Naive thymus-derived CD4-positive, alpha-beta T cell (primary cell): Measurements from ENCODE around the gene FOXS1. TPM values are rescaled to one million over a fixed set of nuclear protein-coding genes. Genes with fewer than 3 reads are reported as not detected.

Experiments used
- ATAC-seq: fragments of 150-1000 bp; cut with Tn5 transposase; 2 replicates; pipeline ENCODE4 v1.10.0; 2021; ENCODE audit warnings: mild to moderate bottlenecking, moderate library complexity
- CTCF ChIA-PET: fragments of 350-600 bp; sonication (Branson Sonifier 250); formaldehyde crosslinking; loops from one replicate; lab custom pipeline; 2021; ENCODE audit warnings: antibody characterized with exemption; lab: Charles Lee
- POLR2A ChIA-PET: fragments of 350-600 bp; sonication (Branson Sonifier 250); formaldehyde crosslinking; loops from one replicate; lab custom pipeline; 2021; ENCODE audit warnings: antibody characterized with exemption, inconsistent platforms; lab: Charles Lee
- DNase-seq, 9 donors: peaks; one replicate each; pipeline versions ENCODE4 v3.0.0 to v3.0.0-alpha.2; 2020 to 2022; ENCODE audit warnings: mixed read lengths in 1 of 9
- H3K27ac ChIP-seq: one replicate; pipeline ENCODE4 v1.7.0; 2013; ENCODE audit warnings: mild to moderate bottlenecking, low read depth, low read length, moderate library complexity
- H3K27me3 ChIP-seq, 2 donors: one replicate each; pipeline ENCODE4 v1.7.0; 2013; ENCODE audit warnings: low read length in 2 of 2, mild to moderate bottlenecking in 2 of 2, moderate library complexity in 2 of 2; ENCODE audit not compliant: control insufficient read depth in 2 of 2, insufficient read depth in 2 of 2
- H3K36me3 ChIP-seq, 3 experiments: 1 replicate in 2 of 3; 2 replicates in 1 of 3; pipeline ENCODE4 v1.7.0; 2013; ENCODE audit warnings: low read length in 3 of 3, mild to moderate bottlenecking in 3 of 3, moderate library complexity in 1 of 3; ENCODE audit not compliant: insufficient read depth in 3 of 3, control insufficient read depth in 2 of 3
- H3K4me1 ChIP-seq, 2 donors: one replicate each; pipeline ENCODE4 v1.7.0; 2013; ENCODE audit warnings: low read length in 2 of 2, mild to moderate bottlenecking in 2 of 2, moderate library complexity in 1 of 2; ENCODE audit not compliant: control insufficient read depth in 2 of 2, insufficient read depth in 2 of 2
- H3K4me3 ChIP-seq: 2 replicates; pipeline ENCODE4 v1.7.0; 2013; ENCODE audit warnings: mild to moderate bottlenecking, low read length
- H3K9me3 ChIP-seq, 3 experiments: 1 replicate in 2 of 3; 2 replicates in 1 of 3; pipeline ENCODE4 v1.7.0; 2013; ENCODE audit warnings: low read length in 3 of 3; ENCODE audit not compliant: control insufficient read depth in 2 of 3
- H3K27ac Mint-ChIP-seq, 9 donors: one replicate each; pipeline ENCODE4 v1.8.0; 2020 to 2022; ENCODE audit warnings: mixed read lengths in 9 of 9, mild to moderate bottlenecking in 8 of 9, moderate library complexity in 5 of 9, inconsistent platforms in 2 of 9
- H3K27me3 Mint-ChIP-seq, 5 donors: one replicate each; pipeline ENCODE4 v1.8.0; 2021 to 2022; ENCODE audit warnings: mixed read lengths in 5 of 5, mild to moderate bottlenecking in 1 of 5
- H3K36me3 Mint-ChIP-seq, 5 donors: one replicate each; pipeline ENCODE4 v1.8.0; 2020 to 2022; ENCODE audit warnings: mixed read lengths in 5 of 5, mild to moderate bottlenecking in 3 of 5, inconsistent platforms in 1 of 5
- H3K4me1 Mint-ChIP-seq, 7 donors: one replicate each; pipeline ENCODE4 v1.8.0; 2020 to 2022; ENCODE audit warnings: mixed read lengths in 7 of 7, mild to moderate bottlenecking in 3 of 7, inconsistent platforms in 1 of 7
- H3K4me3 Mint-ChIP-seq, 10 donors: one replicate each; pipeline ENCODE4 v1.8.0; 2020 to 2022; ENCODE audit warnings: mild to moderate bottlenecking in 10 of 10, mixed read lengths in 10 of 10, moderate library complexity in 6 of 10, inconsistent platforms in 2 of 10
- H3K9me3 Mint-ChIP-seq, 11 donors: one replicate each; pipeline ENCODE4 v1.8.0; 2020 to 2022; ENCODE audit warnings: mixed read lengths in 11 of 11, mild to moderate bottlenecking in 4 of 11, inconsistent platforms in 1 of 11, moderate library complexity in 1 of 11
- intact Hi-C, 2 donors: fragments of 100-400 bp; cut with micrococcal nuclease; formaldehyde crosslinking; loops; one replicate each; pipeline ENCODE4 v1.15.1; 2023
- polyA plus RNA-seq, 2 donors: library from polyadenylated mRNA; unstranded; fragments of 300-500 nt; fragmentation: Illumina TruSeq; gene quantifications; one replicate each; pipeline ENCODE4 v1.2.3, GENCODE V29; 2021
- total RNA-seq, 6 experiments: library from RNA in 5 of 6; stranded (reverse) in 5 of 6; gene quantifications; 1 replicate in 5 of 6; 2 replicates in 1 of 6; pipeline ENCODE4 v1.2.3 and lab custom pipeline; 2021 to 2026

FOXS1 gene
- total and polyA plus RNA-seq, 7 experiments from 2014 or later: not detected

DNA sequence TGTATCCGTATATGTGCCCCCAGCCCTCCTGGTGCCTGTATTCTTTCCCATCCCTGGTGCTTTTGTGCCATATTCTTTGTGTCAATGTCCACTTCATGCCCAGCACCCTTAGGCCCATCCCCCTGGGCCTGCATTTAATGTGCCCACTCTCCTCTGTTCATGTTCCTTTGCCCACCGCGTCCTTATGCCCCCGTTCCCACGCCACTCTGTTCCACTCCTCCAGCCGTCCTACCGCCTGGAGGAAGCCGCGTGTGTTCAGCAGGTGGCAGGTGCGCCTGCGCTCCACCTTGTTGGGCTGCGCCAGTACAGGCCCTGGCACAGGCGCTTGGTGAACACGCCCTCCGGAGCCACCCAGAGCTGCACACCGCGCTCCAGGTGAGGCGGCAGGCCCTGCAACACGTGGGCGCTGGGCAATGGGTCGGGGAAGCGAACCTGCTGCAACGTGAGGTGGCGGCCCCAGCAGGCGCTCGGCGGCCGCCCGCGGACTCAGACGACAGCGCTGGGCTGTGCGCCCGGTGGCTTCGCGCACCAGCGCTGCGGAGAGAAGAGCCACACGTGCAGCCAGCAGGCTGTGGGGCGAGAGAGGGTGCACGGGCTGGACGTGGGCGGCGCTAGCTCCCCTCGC is 4.0 kb upstream of the FOXS1 start:
- no peaks in the 10 kb centered on the region for H3K4me1 ChIP-seq
- H3K27me3 Mint-ChIP-seq: peaks cover 15 to 32% (median 18%) of the 10 kb centered on the region in 5 donors
- no peak overlapping the region for H3K4me3 Mint-ChIP-seq
- H3K27ac Mint-ChIP-seq: no peak overlapping the region
- CTCF ChIA-PET: no interaction called here
- H3K36me3 Mint-ChIP-seq: peaks cover 0 to 4% (median 0%) of the 10 kb centered on the region in 5 donors
- no peaks in the 10 kb centered on the region for H3K36me3 ChIP-seq
- H3K9me3 Mint-ChIP-seq: peaks cover 0 to 2% (median 0%) of the 10 kb centered on the region in 11 donors
- no peaks in the 10 kb centered on the region for H3K9me3 ChIP-seq
- no peak overlapping the region for H3K27ac ChIP-seq
- no peaks in the 10 kb centered on the region for H3K4me1 Mint-ChIP-seq
- ATAC-seq (no peak), DNase-seq (no peak)
- POLR2A ChIA-PET: no interaction called here
- no peak overlapping the region for H3K4me3 ChIP-seq
- H3K27me3 ChIP-seq: no peaks in the 10 kb centered on the region
- intact Hi-C loops: no loop called here

GRCh38 chr20:31848088-31848999 is 2.9 kb upstream of the FOXS1 start:
- Mint-ChIP-seq H3K9me3 (peaks cover 0 to 2% (median 0%) of the 10 kb centered on the region in 11 donors), H3K4me3 (no peak overlapping the region), H3K27ac (peak overlapping the region in 1 of 9 donors; percentile 27), H3K36me3 (peaks cover 0 to 4% (median 0%) of the 10 kb centered on the region in 5 donors), H3K27me3 (peaks cover 15 to 32% (median 18%) of the 10 kb centered on the region in 5 donors), H3K4me1 (no peaks in the 10 kb centered on the region)
- H3K27me3 ChIP-seq: no peaks in the 10 kb centered on the region
- H3K36me3 ChIP-seq: no peaks in the 10 kb centered on the region
- no peaks in the 10 kb centered on the region for H3K9me3 ChIP-seq
- H3K27ac ChIP-seq: no peak overlapping the region
- ChIA-PET CTCF (interaction anchor here (1.5 to 2.4 kb wide), 2 partner anchors 11 to 25 kb away, joined by 5 to 8 read pairs; no protein-coding TSS in a partner anchor), POLR2A (no interaction called here)
- H3K4me1 ChIP-seq: no peaks in the 10 kb centered on the region
- H3K4me3 ChIP-seq: no peak overlapping the region
- intact Hi-C loops: no loop called here
- DNase-seq (no peak), ATAC-seq (no peak)

GRCh38 chr20:31846793-31847138 is 1.4 kb upstream of the FOXS1 start:
- POLR2A ChIA-PET: no interaction called here
- intact Hi-C loops: loop anchor here (1.0 kb wide), 1 partner anchor 24 kb away; no protein-coding TSS in a partner anchor
- no peak for DNase-seq

DNA sequence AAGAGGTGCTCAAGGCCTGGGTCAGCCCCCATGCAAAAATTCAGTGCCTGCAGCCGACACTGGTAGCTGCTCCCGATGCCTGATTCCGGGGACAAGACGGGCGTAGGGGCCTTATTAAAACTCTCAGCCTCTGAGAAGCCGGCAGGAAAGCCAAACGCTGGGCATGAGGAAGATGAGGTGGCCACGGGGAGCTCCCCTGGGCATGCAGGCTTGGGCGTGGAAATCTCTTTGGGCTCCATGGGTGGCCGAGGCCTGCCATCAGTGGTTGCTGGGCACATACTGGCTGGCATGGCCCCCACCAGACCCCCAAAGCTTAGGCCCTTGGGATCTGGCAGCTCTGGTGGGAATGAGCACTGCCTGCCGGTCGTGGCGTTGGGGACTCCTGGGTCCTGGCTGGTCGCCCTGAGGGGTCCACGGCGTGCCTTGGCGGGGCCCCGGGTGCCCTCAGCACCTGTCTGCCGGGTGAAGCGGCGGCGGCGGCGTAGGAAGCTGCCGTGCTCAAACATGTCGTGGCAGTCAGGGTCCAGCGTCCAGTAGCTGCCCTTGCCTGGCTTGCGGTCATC is 586 bp downstream of the FOXS1 start:
- CTCF ChIA-PET: no interaction called here
- Mint-ChIP-seq H3K4me3 (no peak overlapping the region), H3K9me3 (peaks cover 0 to 2% (median 0%) of the 10 kb centered on the region in 11 donors), H3K4me1 (no peaks in the 10 kb centered on the region), H3K27ac (no peak overlapping the region), H3K27me3 (peaks cover 5 to 8% (median 7%) of the 10 kb centered on the region in 5 donors), H3K36me3 (no peaks in the 10 kb centered on the region)
- no peaks in the 10 kb centered on the region for H3K36me3 ChIP-seq
- H3K4me3 ChIP-seq: no peak overlapping the region
- no peaks in the 10 kb centered on the region for H3K27me3 ChIP-seq
- intact Hi-C loops: no loop called here
- DNase-seq (no peak), ATAC-seq (no peak)
- H3K27ac ChIP-seq: no peak overlapping the region
- H3K9me3 ChIP-seq: no peaks in the 10 kb centered on the region
- H3K4me1 ChIP-seq: no peaks in the 10 kb centered on the region
- POLR2A ChIA-PET: no interaction called here

More at GRCh38 chr20:31846793-31847138, 1.4 kb upstream of the FOXS1 start:
- H3K36me3 Mint-ChIP-seq: peaks cover 0 to 4% (median 0%) of the 10 kb centered on the region in 5 donors
- H3K27me3 Mint-ChIP-seq: peaks cover 14 to 24% (median 17%) of the 10 kb centered on the region in 5 donors
- H3K4me3 ChIP-seq: no peak overlapping the region
- H3K36me3 ChIP-seq: no peaks in the 10 kb centered on the region
- H3K9me3 ChIP-seq: no peaks in the 10 kb centered on the region
- H3K27ac Mint-ChIP-seq: no peak overlapping the region
- no peak overlapping the region for H3K4me3 Mint-ChIP-seq
- no peaks in the 10 kb centered on the region for H3K4me1 ChIP-seq
- CTCF ChIA-PET: interaction anchor here (0.9 to 2.4 kb wide), 8 partner anchors 8 to 185 kb away, joined by 3 to 8 read pairs (median 4); no protein-coding TSS in a partner anchor
- peaks cover 0 to 2% (median 0%) of the 10 kb centered on the region in 11 donors for H3K9me3 Mint-ChIP-seq
- H3K4me1 Mint-ChIP-seq: no peaks in the 10 kb centered on the region
- no peaks in the 10 kb centered on the region for H3K27me3 ChIP-seq
- H3K27ac ChIP-seq: no peak overlapping the region
- ATAC-seq: no peak

GRCh38 chr20:31843881-31844280 is 1.5 kb downstream of the FOXS1 start:
- no peaks in the 10 kb centered on the region for H3K4me1 ChIP-seq
- no peak for ATAC-seq
- Mint-ChIP-seq H3K27ac (no peak overlapping the region), H3K4me3 (peak overlapping the region in 1 of 10 donors; percentile 2), H3K36me3 (no peaks in the 10 kb centered on the region), H3K4me1 (no peaks in the 10 kb centered on the region), H3K9me3 (no peaks in the 10 kb centered on the region), H3K27me3 (peaks cover 0 to 4% (median 2%) of the 10 kb centered on the region in 5 donors)
- no peak overlapping the region for H3K4me3 ChIP-seq
- no peaks in the 10 kb centered on the region for H3K36me3 ChIP-seq
- no peak overlapping the region for H3K27ac ChIP-seq
- ChIA-PET POLR2A (no interaction called here), CTCF (no interaction called here)
- intact Hi-C loops: no loop called here
- no peaks in the 10 kb centered on the region for H3K9me3 ChIP-seq
- no peaks in the 10 kb centered on the region for H3K27me3 ChIP-seq
- no peak for DNase-seq

DNA sequence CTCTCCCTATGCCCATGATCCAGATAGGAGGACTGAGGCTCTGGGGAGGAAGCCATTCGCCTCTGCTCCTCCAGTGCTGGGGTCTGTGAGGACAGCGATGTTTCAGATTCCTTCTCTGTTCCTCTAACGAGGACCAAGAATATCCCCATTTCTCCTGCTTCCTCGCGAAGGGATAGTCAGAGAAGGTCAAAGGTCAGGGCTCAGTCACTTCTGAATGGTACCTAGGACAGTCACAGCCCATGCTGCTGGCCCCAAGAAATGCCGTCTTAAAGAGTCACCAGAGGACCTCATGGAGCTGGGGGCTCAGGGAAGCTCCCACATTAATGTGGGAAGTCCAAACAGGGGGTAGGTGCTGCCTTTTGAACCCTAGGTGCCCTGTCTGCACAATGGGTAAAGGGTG is 2.1 kb downstream of the FOXS1 start:
- H3K4me3 ChIP-seq: no peak overlapping the region
- no peaks in the 10 kb centered on the region for H3K9me3 ChIP-seq
- no peaks in the 10 kb centered on the region for H3K9me3 Mint-ChIP-seq
- peaks cover 0 to 2% (median 0%) of the 10 kb centered on the region in 5 donors for H3K27me3 Mint-ChIP-seq
- no peak overlapping the region for H3K27ac Mint-ChIP-seq
- H3K4me3 Mint-ChIP-seq: peak overlapping the region in 1 of 10 donors; percentile 2
- intact Hi-C loops: no loop called here
- no peak overlapping the region for H3K27ac ChIP-seq
- ATAC-seq: no peak
- no peaks in the 10 kb centered on the region for H3K36me3 ChIP-seq
- no peak for DNase-seq
- H3K36me3 Mint-ChIP-seq: no peaks in the 10 kb centered on the region
- H3K4me1 Mint-ChIP-seq: no peaks in the 10 kb centered on the region
- CTCF ChIA-PET: no interaction called here
- H3K4me1 ChIP-seq: no peaks in the 10 kb centered on the region
- no peaks in the 10 kb centered on the region for H3K27me3 ChIP-seq
- POLR2A ChIA-PET: no interaction called here
